IMR-90 (cell line): Measurements from ENCODE around the gene GNPTG. TPM values are rescaled to one million over a fixed set of nuclear protein-coding genes. Genes with fewer than 3 reads are reported as not detected.

Experiments used
- ATAC-seq: fragments of 200-7000 bp; cut with Tn5 transposase; 2 replicates; pipeline ENCODE4 v1.9.1; 2020; ENCODE audit warnings: low read depth, mild to moderate bottlenecking, moderate library complexity
- BruUV-seq: library from RNA; stranded (reverse); fragments of 400-500 nt; replicated peaks from 2 replicates; lab custom pipeline; 2021; lab: Mats Ljungman, UMichigan
- CTCF ChIA-PET: fragments of 300-600 bp; formaldehyde crosslinking; extraction: SDS; loops from one replicate; lab custom pipeline; 2021; ENCODE audit warnings: antibody characterized with exemption; lab: Yijun Ruan, JAX
- POLR2A ChIA-PET: fragments of 300-600 bp; sonication (Branson Sonifier 250); formaldehyde crosslinking; loops from one replicate; lab custom pipeline; 2022; ENCODE audit warnings: antibody characterized with exemption; ENCODE audit not compliant: unreplicated experiment; lab: Charles Lee
- DNase-seq: peaks from one replicate; pipeline ENCODE4 v3.0.0; 2013
- H2AFZ ChIP-seq: replicated peaks from 2 replicates; pipeline ENCODE3; 2013; ENCODE audit warnings: low read length, mild to moderate bottlenecking; ENCODE audit not compliant: poor library complexity
- H2AK5ac ChIP-seq: 2 replicates; pipeline ENCODE4 v1.6.1; 2013; ENCODE audit warnings: low read depth, low read length, inconsistent platforms
- H2AK9ac ChIP-seq: replicated peaks from 2 replicates; pipeline ENCODE3; 2013; ENCODE audit warnings: mild to moderate bottlenecking, low read depth, low read length, moderate library complexity; ENCODE audit not compliant: poor library complexity
- H2BK120ac ChIP-seq: 2 replicates; pipeline ENCODE4 v1.6.1; 2013; ENCODE audit warnings: low read depth, low read length, inconsistent platforms
- H2BK15ac ChIP-seq: 3 replicates; pipeline ENCODE4 v1.6.1; 2013; ENCODE audit warnings: low read depth, low read length, inconsistent platforms
- H2BK20ac ChIP-seq: 2 replicates; pipeline ENCODE4 v1.6.1; 2013; ENCODE audit warnings: low read depth, mild to moderate bottlenecking, inconsistent platforms, low read length, moderate library complexity
- H2BK5ac ChIP-seq: 2 replicates; pipeline ENCODE4 v1.6.1; 2013; ENCODE audit warnings: mild to moderate bottlenecking, low read depth, low read length, inconsistent platforms; ENCODE audit not compliant: poor library complexity, severe bottlenecking
- H3K14ac ChIP-seq: replicated peaks from 2 replicates; pipeline ENCODE4 v1.6.1; 2013; ENCODE audit warnings: low read depth, low read length, inconsistent platforms
- H3K18ac ChIP-seq: 2 replicates; pipeline ENCODE4 v1.6.1; 2013; ENCODE audit warnings: low read depth, low read length, control low read depth
- H3K23ac ChIP-seq: 2 replicates; pipeline ENCODE4 v1.6.1; 2013; ENCODE audit warnings: low read depth, low read length, inconsistent platforms
- H3K27ac ChIP-seq: 2 replicates; pipeline ENCODE4 v1.5.1; 2013; ENCODE audit warnings: mild to moderate bottlenecking, control low read depth, low read length; ENCODE audit not compliant: insufficient read depth
- H3K27me3 ChIP-seq: 2 replicates; pipeline ENCODE4 v1.6.1; 2013; ENCODE audit warnings: low read length; ENCODE audit not compliant: control insufficient read depth, insufficient read depth
- H3K36me3 ChIP-seq: 2 replicates; pipeline ENCODE4 v1.6.1; 2013; ENCODE audit warnings: low read length, mixed read lengths; ENCODE audit not compliant: control insufficient read depth, insufficient read depth
- H3K4ac ChIP-seq: 2 replicates; pipeline ENCODE4 v1.6.1; 2013; ENCODE audit warnings: low read depth, low read length, inconsistent platforms
- H3K4me1 ChIP-seq: 2 replicates; pipeline ENCODE4 v1.6.1; 2013; ENCODE audit warnings: low read length, mixed read lengths; ENCODE audit not compliant: control insufficient read depth, insufficient read depth
- H3K4me2 ChIP-seq: 2 replicates; pipeline ENCODE4 v1.6.1; 2013; ENCODE audit warnings: low read depth, mild to moderate bottlenecking, control low read depth, low read length, moderate library complexity
- H3K4me3 ChIP-seq: 2 replicates; pipeline ENCODE4 v1.5.1; 2013; ENCODE audit warnings: low read depth, mild to moderate bottlenecking, control low read depth, low read length, moderate library complexity; ENCODE audit not compliant: insufficient read depth
- H3K56ac ChIP-seq: 2 replicates; pipeline ENCODE4 v1.6.1; 2013; ENCODE audit warnings: low read length, inconsistent platforms; ENCODE audit not compliant: insufficient read depth; ENCODE audit errors: extremely low read depth
- H3K79me1 ChIP-seq, 2 experiments: 2 replicates each; pipeline ENCODE4 v1.6.1; 2013; ENCODE audit warnings: low read length in 2 of 2, inconsistent platforms in 1 of 2, low read depth in 1 of 2
- H3K9ac ChIP-seq: 2 replicates; pipeline ENCODE4 v1.6.1; 2013; ENCODE audit warnings: low read depth, low read length, control low read depth
- H3K9me1 ChIP-seq: 2 replicates; pipeline ENCODE4 v1.6.1; 2013; ENCODE audit warnings: low read length, inconsistent platforms; ENCODE audit not compliant: insufficient read depth
- H3K9me3 ChIP-seq: 2 replicates; pipeline ENCODE4 v1.6.1; 2013; ENCODE audit warnings: low read length; ENCODE audit not compliant: control insufficient read depth, insufficient read depth
- H4K20me1 ChIP-seq: 2 replicates; pipeline ENCODE4 v1.6.1; 2013; ENCODE audit warnings: low read length, inconsistent platforms; ENCODE audit not compliant: insufficient read depth
- H4K5ac ChIP-seq: 2 replicates; pipeline ENCODE4 v1.6.1; 2013; ENCODE audit warnings: mild to moderate bottlenecking, low read depth, low read length, control low read depth
- H4K8ac ChIP-seq, 2 experiments: 2 replicates each; pipeline ENCODE4 v1.6.1; 2013; ENCODE audit warnings: low read depth in 2 of 2, low read length in 2 of 2, control low read depth in 1 of 2, inconsistent platforms in 1 of 2
- H4K91ac ChIP-seq: 2 replicates; pipeline ENCODE4 v1.6.1; 2013; ENCODE audit warnings: low read depth, low read length, inconsistent platforms; ENCODE audit not compliant: insufficient read depth
- BHLHE40 ChIP-seq: fragments of 150-350 bp; IDR thresholded peaks from 2 replicates; pipeline ENCODE4 v1.6.1; 2016; ENCODE audit warnings: mild to moderate bottlenecking, low read depth, low read length
- CEBPB ChIP-seq: IDR thresholded peaks from 2 replicates; pipeline ENCODE4 v1.6.1; 2012; ENCODE audit warnings: low read depth, low read length, improper control_type of control experiment
- ELK1 ChIP-seq: fragments of 150-350 bp; IDR thresholded peaks from 2 replicates; pipeline ENCODE4 v1.6.1; 2016; ENCODE audit warnings: low read depth, mild to moderate bottlenecking, low read length, moderate library complexity, borderline replicate concordance
- FOS ChIP-seq: fragments of 150-350 bp; IDR thresholded peaks from 2 replicates; pipeline ENCODE4 v1.6.1; 2016; ENCODE audit warnings: low read depth, low read length
- MAFK ChIP-seq: IDR thresholded peaks from 2 replicates; pipeline ENCODE4 v1.6.1; 2012; ENCODE audit warnings: low read depth, low read length, improper control_type of control experiment
- MAZ ChIP-seq: IDR thresholded peaks from 2 replicates; pipeline ENCODE4 v1.6.1; 2012; ENCODE audit warnings: low read depth, mild to moderate bottlenecking, low read length, improper control_type of control experiment, moderate library complexity, borderline replicate concordance
- MXI1 ChIP-seq: IDR thresholded peaks from 2 replicates; pipeline ENCODE4 v1.6.1; 2012; ENCODE audit warnings: low read depth, mild to moderate bottlenecking, low read length, moderate library complexity, borderline replicate concordance
- NFE2L2 ChIP-seq: fragments of 150-350 bp; IDR thresholded peaks from 2 replicates; pipeline ENCODE4 v1.6.1; 2016; ENCODE audit warnings: low read depth, mild to moderate bottlenecking, low read length
- POLR2A ChIP-seq: IDR thresholded peaks from 2 replicates; pipeline ENCODE4 v1.6.1; 2012; ENCODE audit warnings: mild to moderate bottlenecking, low read depth, low read length
- RAD21 ChIP-seq: IDR thresholded peaks from 2 replicates; pipeline ENCODE4 v1.6.1; 2012; ENCODE audit warnings: low read length, improper control_type of control experiment
- SMC3 ChIP-seq: fragments of 150-350 bp; IDR thresholded peaks from 2 replicates; pipeline ENCODE4 v1.6.1; 2016; ENCODE audit warnings: low read depth, mild to moderate bottlenecking, antibody characterized with exemption, low read length, moderate library complexity
- WGBS, 2 experiments: methylation state at CpG; one replicate each; pipeline versions ENCODE4 v1.1.5 to v1.1.7; 2013; ENCODE audit warnings: missing lambda C conversion rate in 2 of 2; ENCODE audit not compliant: insufficient read length in 1 of 2; ENCODE audit errors: extremely low coverage in 2 of 2; 5-methylcytosine and 5-hydroxymethylcytosine counted together
- dilution Hi-C: fragments of 300-500 bp; cut with HindIII; formaldehyde crosslinking; loops from one replicate; pipeline ENCODE4 v1.14.3; 2018; ENCODE audit warnings: low sequenced_read_pairs; ENCODE audit not compliant: unreplicated experiment
- in situ Hi-C: fragments of 300-500 bp; cut with MboI; formaldehyde crosslinking; loops from 3 replicates; pipeline ENCODE4 v1.14.3; 2019; ENCODE audit warnings: low sequenced_read_pairs, inconsistent platforms, mixed read lengths
- intact Hi-C: fragments of 100-400 bp; cut with micrococcal nuclease; formaldehyde crosslinking; loops from 2 replicates; pipeline ENCODE4 v1.10.0; 2022
- polyA plus RNA-seq, 3 experiments: library from polyadenylated mRNA; depleted of rRNA; stranded (reverse); fragments of >200 nt; gene quantifications; 2 replicates each; pipeline ENCODE4 v1.2.3, GENCODE V29; 2012; ENCODE audit warnings: low replicate concordance in 1 of 3
- total RNA-seq: library from RNA; depleted of rRNA; stranded (reverse); fragments of >200 nt; gene quantifications from 2 replicates; pipeline ENCODE4 v1.2.3, GENCODE V29; 2012

Gene GNPTG
- total and polyA plus RNA-seq, 2 of the 4 experiments (the other 2 are of a cell fraction), result 14.9 to 70.8 TPM

- ChIA-PET POLR2A (interaction anchor here (0.6 kb wide), 1 partner anchor 293 kb away, joined by 3 read pairs; no protein-coding TSS in a partner anchor), CTCF (no interaction called here)
- H3K9ac ChIP-seq, result no peak overlapping the region
- H2BK20ac ChIP-seq, result no peak overlapping the region
- no peak overlapping the region for H3K14ac ChIP-seq
- no peak overlapping the region for H3K23ac ChIP-seq
- H2BK15ac ChIP-seq, result no peak overlapping the region
- H2AK5ac ChIP-seq, result no peak overlapping the region
- ATAC-seq (no peak), DNase-seq (no peak)
- TF ChIP-seq CEBPB (no peak), ELK1 (no peak), RAD21 (no peak), MXI1 (no peak), BHLHE40 (no peak), MAFK (no peak), SMC3 (no peak), MAZ (no peak), NFE2L2 (no peak), FOS (no peak), POLR2A (no peak)
- no peaks in the 10 kb centered on the region for H4K20me1 ChIP-seq
- H3K27ac ChIP-seq, result no peak overlapping the region
- H3K36me3 ChIP-seq, result peaks cover 22% of the 10 kb centered on the region
- dilution Hi-C loops, result no loop called here
- H4K5ac ChIP-seq, result no peak overlapping the region
- no peak overlapping the region for H3K56ac ChIP-seq
- H3K4me1 ChIP-seq, result 0 out of 2 replicates have a peak, but pooled peaks cover 2% of the 10 kb centered on the region
- no peak overlapping the region for H2AK9ac ChIP-seq
- in situ Hi-C loops, result no loop called here
- H3K9me1 ChIP-seq, result no peaks in the 10 kb centered on the region
- intact Hi-C loops, result no loop called here
- H4K91ac ChIP-seq, result no peak overlapping the region
- no peak overlapping the region for H2AFZ ChIP-seq
- no peaks in the 10 kb centered on the region for H3K27me3 ChIP-seq
- no TSS peak for BruUV-seq
- H3K9me3 ChIP-seq, result no peaks in the 10 kb centered on the region
- no peak overlapping the region for H2BK5ac ChIP-seq
- no peak overlapping the region for H3K4me3 ChIP-seq
- no peak overlapping the region for H4K8ac ChIP-seq
- H2BK120ac ChIP-seq, result no peak overlapping the region
- WGBS, 2 experiments, result 60% methylated on average over 1 of the region's 11 CpGs; no CpG with 5 or more reads in 1 of the 2 experiments
- H3K4ac ChIP-seq, result no peak overlapping the region
- H3K79me1 ChIP-seq, result peaks cover 0 to 9% of the 10 kb centered on the region in 2 experiments; a peak in 3 of 4 replicates
- no peak overlapping the region for H3K18ac ChIP-seq
- H3K4me2 ChIP-seq, result no peak overlapping the region
Measured at GRCh38 chr16:1345087-1345486, 6.6 kb upstream of the GNPTG start.
